Measurements from ENCODE around the gene PTGDR2.

Gene PTGDR2

GRCh38 chr11:60869451-60869825, 13.7 kb upstream of the PTGDR2 start:
- Mint-ChIP-seq H3K27me3 (ENCODE audit: low read depth) (no peaks in the 10 kb centered on the region), H3K4me3 (no peak overlapping the region), H3K9me3 (no peaks in the 10 kb centered on the region), H3K27ac (peak overlapping the region; percentile 45), H3K36me3 (ENCODE audit: low read depth) (no peaks in the 10 kb centered on the region), H3K4me1 (ENCODE audit: low read depth) (peaks cover 76% of the 10 kb centered on the region)
- DNase-seq (ENCODE audit: low spot score): no peak

- no peak for DNase-seq (ENCODE audit: low spot score)
- Mint-ChIP-seq H3K27me3 (ENCODE audit: low read depth) (no peaks in the 10 kb centered on the region), H3K4me3 (peak overlapping the region; percentile 14), H3K27ac (peak overlapping the region; percentile 68), H3K4me1 (ENCODE audit: low read depth) (peaks cover 76% of the 10 kb centered on the region), H3K36me3 (ENCODE audit: low read depth) (no peaks in the 10 kb centered on the region), H3K9me3 (no peaks in the 10 kb centered on the region)
These were observed 13.1 kb upstream of the PTGDR2 start for GRCh38 chr11:60868682-60869450.

GRCh38 chr11:60867871-60868681, 12.3 kb upstream of the PTGDR2 start:
- peaks cover 3% of the 10 kb centered on the region for H3K27me3 Mint-ChIP-seq (ENCODE audit: low read depth)
- peak overlapping the region; percentile 14 for H3K4me3 Mint-ChIP-seq
- H3K27ac Mint-ChIP-seq: peak overlapping the region; percentile 68
- H3K9me3 Mint-ChIP-seq: no peaks in the 10 kb centered on the region
- peaks cover 75% of the 10 kb centered on the region for H3K4me1 Mint-ChIP-seq (ENCODE audit: low read depth)
- no peaks in the 10 kb centered on the region for H3K36me3 Mint-ChIP-seq (ENCODE audit: low read depth)
- DNase-seq (ENCODE audit: low spot score): no peak

- no peak for DNase-seq (ENCODE audit: low spot score)
- H3K36me3 Mint-ChIP-seq (ENCODE audit: low read depth): no peaks in the 10 kb centered on the region
- H3K4me3 Mint-ChIP-seq: peak within 1 kb of the TSS; percentile 14
- peaks cover 3% of the 10 kb centered on the region for H3K27me3 Mint-ChIP-seq (ENCODE audit: low read depth)
- H3K9me3 Mint-ChIP-seq: no peaks in the 10 kb centered on the region
- H3K4me1 Mint-ChIP-seq (ENCODE audit: low read depth): peaks cover 71% of the 10 kb centered on the region
- H3K27ac Mint-ChIP-seq: peak within 1 kb of the TSS; percentile 68
These were observed 11.4 kb upstream of the PTGDR2 start, which contains the start of gene ZP1 for GRCh38 chr11:60866911-60867870. Gene ZP1 (plus strand): TSS chr11:60867542. CDS start chr11:60867562, 20 bp downstream.

GRCh38 chr11:60864856-60865513, 9.2 kb upstream of the PTGDR2 start:
- Mint-ChIP-seq H3K27me3 (ENCODE audit: low read depth) (peaks cover 3% of the 10 kb centered on the region), H3K9me3 (no peaks in the 10 kb centered on the region), H3K27ac (peak overlapping the region; percentile 78), H3K36me3 (ENCODE audit: low read depth) (no peaks in the 10 kb centered on the region), H3K4me1 (ENCODE audit: low read depth) (peaks cover 56% of the 10 kb centered on the region), H3K4me3 (peak overlapping the region; percentile 44)
- DNase-seq (ENCODE audit: low spot score): no peak

- DNase-seq (ENCODE audit: low spot score): no peak
- Mint-ChIP-seq H3K27me3 (ENCODE audit: low read depth) (peaks cover 3% of the 10 kb centered on the region), H3K36me3 (ENCODE audit: low read depth) (no peaks in the 10 kb centered on the region), H3K4me1 (ENCODE audit: low read depth) (peaks cover 54% of the 10 kb centered on the region), H3K4me3 (peak overlapping the region; percentile 4), H3K27ac (peak overlapping the region; percentile 42), H3K9me3 (no peaks in the 10 kb centered on the region)
These were observed 8.1 kb upstream of the PTGDR2 start for GRCh38 chr11:60863550-60864521.

GRCh38 chr11:60862171-60862570, 6.4 kb upstream of the PTGDR2 start:
- Mint-ChIP-seq H3K4me3 (no peak overlapping the region), H3K36me3 (ENCODE audit: low read depth) (no peaks in the 10 kb centered on the region), H3K9me3 (no peaks in the 10 kb centered on the region), H3K27me3 (ENCODE audit: low read depth) (peaks cover 3% of the 10 kb centered on the region), H3K4me1 (ENCODE audit: low read depth) (peaks cover 56% of the 10 kb centered on the region), H3K27ac (no peak overlapping the region)
- DNase-seq (ENCODE audit: low spot score): no peak

GRCh38 chr11:60860943-60861342, 5.2 kb upstream of the PTGDR2 start:
- DNase-seq (ENCODE audit: low spot score): no peak
- no peaks in the 10 kb centered on the region for H3K9me3 Mint-ChIP-seq
- no peaks in the 10 kb centered on the region for H3K36me3 Mint-ChIP-seq (ENCODE audit: low read depth)
- H3K27me3 Mint-ChIP-seq (ENCODE audit: low read depth): peaks cover 3% of the 10 kb centered on the region
- H3K4me3 Mint-ChIP-seq: no peak overlapping the region
- H3K4me1 Mint-ChIP-seq (ENCODE audit: low read depth): peaks cover 59% of the 10 kb centered on the region
- H3K27ac Mint-ChIP-seq: no peak overlapping the region

- no peaks in the 10 kb centered on the region for H3K9me3 Mint-ChIP-seq
- H3K27ac Mint-ChIP-seq: no peak overlapping the region
- H3K4me3 Mint-ChIP-seq: no peak overlapping the region
- peaks cover 59% of the 10 kb centered on the region for H3K4me1 Mint-ChIP-seq (ENCODE audit: low read depth)
- no peak for DNase-seq (ENCODE audit: low spot score)
- peaks cover 3% of the 10 kb centered on the region for H3K27me3 Mint-ChIP-seq (ENCODE audit: low read depth)
- peaks cover 2% of the 10 kb centered on the region for H3K36me3 Mint-ChIP-seq (ENCODE audit: low read depth)
These were observed 4.0 kb upstream of the PTGDR2 start for GRCh38 chr11:60859616-60860250.

GRCh38 chr11:60858731-60859464, 3.1 kb upstream of the PTGDR2 start:
- Mint-ChIP-seq H3K27ac (peak overlapping the region; percentile 80), H3K9me3 (no peaks in the 10 kb centered on the region), H3K36me3 (ENCODE audit: low read depth) (peaks cover 6% of the 10 kb centered on the region), H3K4me1 (ENCODE audit: low read depth) (peaks cover 58% of the 10 kb centered on the region), H3K4me3 (peak overlapping the region; percentile 39), H3K27me3 (ENCODE audit: low read depth) (peaks cover 3% of the 10 kb centered on the region)
- DNase-seq (ENCODE audit: low spot score): no peak

GRCh38 chr11:60858236-60858635, 2.5 kb upstream of the PTGDR2 start:
- Mint-ChIP-seq H3K4me1 (ENCODE audit: low read depth) (peaks cover 53% of the 10 kb centered on the region), H3K27me3 (ENCODE audit: low read depth) (no peaks in the 10 kb centered on the region), H3K9me3 (no peaks in the 10 kb centered on the region), H3K36me3 (ENCODE audit: low read depth) (peaks cover 9% of the 10 kb centered on the region), H3K27ac (peak overlapping the region; percentile 80), H3K4me3 (peak overlapping the region; percentile 39)
- DNase-seq (ENCODE audit: low spot score): no peak

Measured in T-helper 2 cell treated with Interferon-gamma antibody and Interleukin-4, amounts not matched to agents 5 μg/mL and 100 μg/mL, for 36 hours (primary cell).